Muscle layer of duodenum (tissue), 2 donors: ENCODE data around the gene GDPD5.

Source experiments
- H3K27ac ChIP-seq: one replicate; pipeline ENCODE4 v1.7.0; 2013; ENCODE audit warnings: mild to moderate bottlenecking, low read length
- H3K27me3 ChIP-seq: one replicate; pipeline ENCODE4 v1.7.0; 2013; ENCODE audit warnings: low read depth, mild to moderate bottlenecking, control low read depth, low read length
- H3K36me3 ChIP-seq, 2 donors: one replicate each; pipeline ENCODE4 v1.7.0; 2013; ENCODE audit warnings: low read length in 2 of 2, control low read depth in 1 of 2, mild to moderate bottlenecking in 1 of 2; ENCODE audit not compliant: insufficient read depth in 2 of 2, control insufficient read depth in 1 of 2
- H3K4me1 ChIP-seq, 2 donors: one replicate each; pipeline ENCODE4 v1.7.0; 2013; ENCODE audit warnings: low read length in 2 of 2, mild to moderate bottlenecking in 2 of 2, control low read depth in 1 of 2, moderate library complexity in 1 of 2; ENCODE audit not compliant: insufficient read depth in 2 of 2, control insufficient read depth in 1 of 2
- H3K4me3 ChIP-seq, 2 donors: one replicate each; pipeline ENCODE4 v1.7.0; 2013; ENCODE audit warnings: low read length in 2 of 2, low read depth in 1 of 2, mild to moderate bottlenecking in 1 of 2
- H3K9me3 ChIP-seq, 2 donors: one replicate each; pipeline ENCODE4 v1.7.0; 2013; ENCODE audit warnings: low read length in 2 of 2, control low read depth in 1 of 2, mild to moderate bottlenecking in 1 of 2; ENCODE audit not compliant: control insufficient read depth in 1 of 2
- donor health status: healthy.

GDPD5 gene

GRCh38 chr11:75480185-75481175 lies 45.3 kb downstream of the GDPD5 start:
- Histone ChIP-seq H3K27me3 (no peaks in the 10 kb centered on the region), H3K4me1 (peaks cover 6% of the 10 kb centered on the region in 2 donors), H3K36me3 (no peaks in the 10 kb centered on the region), H3K4me3 (no peak overlapping the region), H3K27ac (no peak overlapping the region), H3K9me3 (no peaks in the 10 kb centered on the region)

GRCh38 chr11:75479597-75480145 lies 46.1 kb downstream of the GDPD5 start:
- H3K9me3 ChIP-seq, result no peaks in the 10 kb centered on the region
- no peak overlapping the region for H3K4me3 ChIP-seq
- H3K27ac ChIP-seq, result no peak overlapping the region
- H3K36me3 ChIP-seq, result no peaks in the 10 kb centered on the region
- no peaks in the 10 kb centered on the region for H3K27me3 ChIP-seq
- H3K4me1 ChIP-seq, result peaks cover 6 to 7% of the 10 kb centered on the region in 2 donors

GRCh38 chr11:75478783-75479596 lies 46.8 kb downstream of the GDPD5 start:
- peaks cover 6 to 11% of the 10 kb centered on the region in 2 donors for H3K4me1 ChIP-seq

GRCh38 chr11:75477614-75477935 lies 48.2 kb downstream of the GDPD5 start:
- Histone ChIP-seq H3K4me1 (peaks cover 6 to 11% of the 10 kb centered on the region in 2 donors), H3K27ac (no peak overlapping the region), H3K36me3 (no peaks in the 10 kb centered on the region)

More at GRCh38 chr11:75478783-75479596, 46.8 kb downstream of the GDPD5 start:
- H3K4me3 ChIP-seq, result no peak overlapping the region
- H3K27me3 ChIP-seq, result no peaks in the 10 kb centered on the region
- H3K36me3 ChIP-seq, result no peaks in the 10 kb centered on the region
- no peaks in the 10 kb centered on the region for H3K9me3 ChIP-seq
- H3K27ac ChIP-seq, result no peak overlapping the region

GRCh38 chr11:75476739-75477613 lies 48.8 kb downstream of the GDPD5 start:
- peaks cover 6 to 11% of the 10 kb centered on the region in 2 donors for H3K4me1 ChIP-seq
- H3K9me3 ChIP-seq, result no peaks in the 10 kb centered on the region
- H3K27ac ChIP-seq, result no peak overlapping the region
- no peaks in the 10 kb centered on the region for H3K27me3 ChIP-seq
- H3K4me3 ChIP-seq, result no peak overlapping the region
- H3K36me3 ChIP-seq, result no peaks in the 10 kb centered on the region

More at GRCh38 chr11:75477614-75477935, 48.2 kb downstream of the GDPD5 start:
- H3K9me3 ChIP-seq, result no peaks in the 10 kb centered on the region
- H3K27me3 ChIP-seq, result no peaks in the 10 kb centered on the region
- no peak overlapping the region for H3K4me3 ChIP-seq

GRCh38 chr11:75475767-75476650 lies 49.7 kb downstream of the GDPD5 start:
- Histone ChIP-seq H3K27me3 (no peaks in the 10 kb centered on the region), H3K9me3 (no peaks in the 10 kb centered on the region), H3K27ac (peak overlapping the region; percentile 14), H3K36me3 (no peaks in the 10 kb centered on the region), H3K4me3 (no peak overlapping the region), H3K4me1 (peaks cover 6 to 11% of the 10 kb centered on the region in 2 donors)

GRCh38 chr11:75474878-75475766 lies 50.6 kb downstream of the GDPD5 start:
- H3K4me3 ChIP-seq, result no peak overlapping the region
- H3K4me1 ChIP-seq, result peaks cover 6 to 11% of the 10 kb centered on the region in 2 donors
- H3K27ac ChIP-seq, result peak overlapping the region; percentile 14

GRCh38 chr11:75474240-75474639 lies 51.5 kb downstream of the GDPD5 start:
- Histone ChIP-seq H3K27ac (no peak overlapping the region), H3K27me3 (no peaks in the 10 kb centered on the region), H3K4me1 (peaks cover 6 to 11% of the 10 kb centered on the region in 2 donors), H3K9me3 (no peaks in the 10 kb centered on the region), H3K36me3 (no peaks in the 10 kb centered on the region), H3K4me3 (no peak overlapping the region)

More at GRCh38 chr11:75474878-75475766, 50.6 kb downstream of the GDPD5 start:
- no peaks in the 10 kb centered on the region for H3K27me3 ChIP-seq
- H3K9me3 ChIP-seq, result no peaks in the 10 kb centered on the region
- H3K36me3 ChIP-seq, result no peaks in the 10 kb centered on the region

GRCh38 chr11:75473684-75474083 lies 52.1 kb downstream of the GDPD5 start:
- no peaks in the 10 kb centered on the region for H3K36me3 ChIP-seq
- peaks cover 6 to 15% of the 10 kb centered on the region in 2 donors for H3K4me1 ChIP-seq
- H3K4me3 ChIP-seq, result no peak overlapping the region
- no peaks in the 10 kb centered on the region for H3K27me3 ChIP-seq
- no peaks in the 10 kb centered on the region for H3K9me3 ChIP-seq
- H3K27ac ChIP-seq, result no peak overlapping the region
